ENCODE results near the gene PWWP2B.

PWWP2B gene

DNA sequence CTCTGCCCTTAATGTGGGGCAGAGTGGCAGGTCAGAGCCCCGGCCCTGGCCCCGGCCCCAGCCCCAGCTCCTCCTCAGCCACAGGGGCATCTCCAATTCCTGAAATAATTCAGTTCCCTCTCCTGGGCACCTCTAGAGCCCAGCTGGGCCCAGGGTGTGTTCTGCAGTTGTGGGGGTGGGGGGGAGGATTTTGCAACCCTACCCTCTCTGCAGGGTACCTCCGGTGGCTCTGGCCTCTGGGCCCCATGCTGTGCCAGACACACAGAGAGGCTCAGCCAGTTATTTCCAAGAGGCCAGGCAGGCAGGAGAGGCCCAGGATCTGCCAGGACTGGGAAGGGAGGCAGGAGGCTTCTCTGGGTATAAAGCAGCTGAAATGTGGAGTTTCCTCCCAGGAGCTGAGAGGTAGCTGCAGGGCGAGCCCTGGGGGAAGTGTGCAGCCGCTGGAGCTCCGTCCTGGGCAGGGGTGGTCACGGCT lies 47.9 kb downstream of the PWWP2B start:
- H3K4me1 ChIP-seq (ENCODE audit: control insufficient read depth, insufficient read depth, low read length), result peaks cover 26% of the 10 kb centered on the region

DNA sequence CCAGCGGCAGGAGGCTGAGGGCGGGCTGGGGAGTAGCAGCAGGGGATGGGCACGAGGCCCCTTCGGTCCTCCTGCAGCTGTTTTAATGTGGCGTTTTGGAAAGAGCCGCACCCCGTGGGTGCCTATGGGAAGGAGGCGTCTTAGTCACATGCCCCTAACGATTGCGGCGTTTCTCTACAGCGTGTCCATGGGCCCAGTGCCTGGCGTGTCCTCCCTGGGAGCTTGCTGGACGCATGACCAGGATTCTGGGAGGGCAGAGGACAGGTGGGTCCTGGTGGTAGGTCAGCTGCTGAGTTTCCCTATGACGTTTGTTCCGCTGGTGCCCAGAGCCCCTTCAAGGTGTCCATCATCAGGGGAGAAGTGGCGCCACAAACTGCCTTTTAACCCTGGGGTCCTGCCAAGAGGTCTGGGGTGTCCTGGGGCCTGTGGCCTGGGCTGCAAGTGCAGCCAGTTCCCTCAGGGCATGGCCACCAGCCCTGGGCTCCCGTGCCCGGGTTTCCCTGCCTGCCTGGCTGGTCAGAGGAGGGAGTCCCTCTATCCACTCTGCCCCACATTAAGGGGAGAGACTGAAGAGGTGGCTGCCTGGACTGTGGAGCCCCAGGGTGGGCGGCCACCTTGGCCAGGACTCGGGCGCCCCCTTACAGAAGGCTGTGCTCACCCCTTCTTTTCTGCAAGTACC lies 48.7 kb downstream of the PWWP2B start:
- Histone ChIP-seq H3K4me1 (ENCODE audit: control insufficient read depth, insufficient read depth, low read length) (peaks cover 26% of the 10 kb centered on the region), H3K9me3 (replicated peaks; ENCODE audit: low read length) (peaks cover 3% of the 10 kb centered on the region), H3K4me2 (ENCODE audit: low read length) (no peak overlapping the region), H3K4me3 (ENCODE audit: low read length) (no peak overlapping the region), H3K27me3 (ENCODE audit: control insufficient read depth, insufficient read depth, low read length) (no peaks in the 10 kb centered on the region), H3K36me3 (ENCODE audit: insufficient read depth, low read length) (no peaks in the 10 kb centered on the region), H3K9ac (ENCODE audit: low read depth, low read length) (no peak overlapping the region)

More for the DNA sequence above, 47.9 kb downstream of the PWWP2B start:
- Histone ChIP-seq H3K27me3 (ENCODE audit: control insufficient read depth, insufficient read depth, low read length) (no peaks in the 10 kb centered on the region), H3K9me3 (replicated peaks; ENCODE audit: low read length) (peaks cover 3% of the 10 kb centered on the region), H3K4me2 (ENCODE audit: low read length) (no peak overlapping the region), H3K4me3 (ENCODE audit: low read length) (no peak overlapping the region), H3K36me3 (ENCODE audit: insufficient read depth, low read length) (no peaks in the 10 kb centered on the region), H3K9ac (ENCODE audit: low read depth, low read length) (no peak overlapping the region)

DNA sequence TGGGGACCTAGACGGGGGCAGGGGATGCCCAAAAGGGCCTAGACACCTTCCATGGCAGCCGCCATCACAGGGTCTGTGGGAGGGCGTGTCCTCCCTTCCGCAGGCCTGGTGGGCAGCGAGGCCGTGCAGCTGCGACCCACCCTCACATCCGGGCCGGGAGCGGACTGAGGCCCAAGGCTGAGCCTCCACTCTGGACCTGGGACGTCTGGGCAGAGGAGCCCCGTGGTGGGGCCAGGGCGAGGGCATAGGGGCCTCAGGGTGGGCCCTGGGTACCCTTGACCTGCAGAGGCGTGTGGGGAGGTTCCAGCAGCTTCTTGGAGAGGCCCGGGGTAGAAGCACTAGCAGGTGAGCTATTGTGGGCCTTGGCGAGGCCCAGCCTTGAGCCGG lies 49.2 kb downstream of the PWWP2B start:
- peaks cover 26% of the 10 kb centered on the region for H3K4me1 ChIP-seq (ENCODE audit: control insufficient read depth, insufficient read depth, low read length)
- H3K9me3 ChIP-seq (replicated peaks; ENCODE audit: low read length), result peaks cover 3% of the 10 kb centered on the region
- no peaks in the 10 kb centered on the region for H3K36me3 ChIP-seq (ENCODE audit: insufficient read depth, low read length)
- no peak overlapping the region for H3K4me2 ChIP-seq (ENCODE audit: low read length)
- H3K4me3 ChIP-seq (ENCODE audit: low read length), result no peak overlapping the region
- H3K27me3 ChIP-seq (ENCODE audit: control insufficient read depth, insufficient read depth, low read length), result no peaks in the 10 kb centered on the region
- H3K9ac ChIP-seq (ENCODE audit: low read depth, low read length), result no peak overlapping the region

DNA sequence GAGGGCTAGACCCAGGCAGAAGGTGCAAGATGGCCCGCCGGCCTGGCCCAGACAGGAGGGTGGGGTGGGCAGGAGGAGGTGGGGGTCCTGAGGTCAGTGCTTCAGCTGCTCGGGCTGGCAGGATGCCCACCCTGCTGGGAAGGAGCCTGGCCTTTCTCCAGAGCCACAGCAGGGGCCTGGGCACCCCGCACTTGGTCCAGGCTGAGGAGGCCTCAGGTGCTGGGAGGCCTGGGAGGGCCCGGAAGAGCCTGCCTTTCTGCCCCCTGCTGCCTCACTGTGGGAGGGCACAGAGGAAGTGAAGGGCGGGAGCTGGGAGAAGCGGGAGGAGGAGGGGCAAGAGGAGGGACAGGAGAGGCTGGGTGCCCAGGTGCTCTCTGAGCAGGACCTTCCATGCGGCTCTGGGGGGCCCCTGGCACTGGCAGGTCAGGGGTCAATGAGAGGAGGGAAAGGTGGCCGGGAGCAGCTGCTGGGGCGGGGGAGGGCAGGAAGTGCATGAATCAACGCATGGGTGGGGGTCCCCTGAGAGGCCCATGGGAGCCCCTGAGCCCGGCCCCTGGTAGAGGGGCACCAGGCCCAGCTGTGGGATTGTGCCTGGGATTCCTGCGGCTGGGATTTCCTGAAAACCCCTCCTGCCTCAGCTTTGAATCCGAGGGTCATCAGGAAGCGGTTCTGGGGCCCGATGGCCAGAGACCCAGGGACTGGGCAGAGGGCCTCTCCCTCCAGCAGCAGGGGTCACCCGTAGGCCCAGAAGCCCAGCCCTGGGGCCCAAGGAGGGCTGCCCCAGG lies 49.9 kb downstream of the PWWP2B start:
- Histone ChIP-seq H3K4me2 (ENCODE audit: low read length) (no peak overlapping the region), H3K36me3 (ENCODE audit: insufficient read depth, low read length) (no peaks in the 10 kb centered on the region), H3K4me3 (ENCODE audit: low read length) (no peak overlapping the region), H3K9me3 (replicated peaks; ENCODE audit: low read length) (peaks cover 2% of the 10 kb centered on the region), H3K4me1 (ENCODE audit: control insufficient read depth, insufficient read depth, low read length) (peaks cover 26% of the 10 kb centered on the region), H3K9ac (ENCODE audit: low read depth, low read length) (peak overlapping the region; percentile 26), H3K27me3 (ENCODE audit: control insufficient read depth, insufficient read depth, low read length) (no peaks in the 10 kb centered on the region)

DNA sequence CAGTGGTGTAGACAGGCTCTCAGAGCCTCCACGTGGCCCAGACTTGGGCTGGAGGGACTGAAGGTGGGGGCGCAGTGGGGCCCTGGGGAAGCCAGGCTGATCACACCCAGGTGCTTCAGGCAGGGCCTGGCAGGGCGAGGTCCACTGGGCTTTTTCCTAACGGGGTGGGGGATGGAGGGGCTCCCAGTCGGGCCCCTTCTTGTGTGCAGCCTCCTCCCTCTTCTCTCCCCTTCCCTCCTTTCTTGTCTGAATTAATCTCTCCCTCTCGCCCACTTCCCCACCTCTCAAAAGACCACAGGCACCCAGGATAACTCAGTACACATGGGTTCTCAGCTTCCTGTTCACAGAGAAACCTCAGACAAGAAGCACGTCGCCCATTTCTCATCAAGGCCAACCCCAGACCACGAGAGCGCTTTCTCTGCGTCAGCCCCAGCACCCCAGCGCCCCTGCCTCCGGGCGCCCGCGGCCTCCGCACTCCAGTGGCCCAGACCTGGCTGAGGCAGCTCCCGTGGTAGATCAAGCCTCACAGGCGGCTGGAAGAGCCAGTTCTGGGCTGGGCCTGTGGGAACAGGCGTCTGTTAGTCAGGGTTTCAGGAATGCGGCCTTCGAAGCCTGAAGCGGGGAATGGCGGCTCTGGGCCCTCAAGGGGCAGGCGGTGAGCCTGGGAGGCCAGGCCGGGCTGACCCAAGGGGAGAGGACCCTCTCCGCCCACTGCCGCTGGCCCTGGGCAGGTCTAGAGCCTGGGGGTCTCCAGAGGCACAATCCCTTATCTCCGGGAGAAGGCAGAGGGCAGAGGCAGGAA lies 50.6 kb downstream of the PWWP2B start:
- Histone ChIP-seq H3K4me1 (ENCODE audit: control insufficient read depth, insufficient read depth, low read length) (peaks cover 26% of the 10 kb centered on the region), H3K9me3 (replicated peaks; ENCODE audit: low read length) (no peaks in the 10 kb centered on the region), H3K4me2 (ENCODE audit: low read length) (no peak overlapping the region), H3K36me3 (ENCODE audit: insufficient read depth, low read length) (no peaks in the 10 kb centered on the region), H3K9ac (ENCODE audit: low read depth, low read length) (peak overlapping the region; percentile 66), H3K4me3 (ENCODE audit: low read length) (no peak overlapping the region), H3K27me3 (ENCODE audit: control insufficient read depth, insufficient read depth, low read length) (no peaks in the 10 kb centered on the region)

DNA sequence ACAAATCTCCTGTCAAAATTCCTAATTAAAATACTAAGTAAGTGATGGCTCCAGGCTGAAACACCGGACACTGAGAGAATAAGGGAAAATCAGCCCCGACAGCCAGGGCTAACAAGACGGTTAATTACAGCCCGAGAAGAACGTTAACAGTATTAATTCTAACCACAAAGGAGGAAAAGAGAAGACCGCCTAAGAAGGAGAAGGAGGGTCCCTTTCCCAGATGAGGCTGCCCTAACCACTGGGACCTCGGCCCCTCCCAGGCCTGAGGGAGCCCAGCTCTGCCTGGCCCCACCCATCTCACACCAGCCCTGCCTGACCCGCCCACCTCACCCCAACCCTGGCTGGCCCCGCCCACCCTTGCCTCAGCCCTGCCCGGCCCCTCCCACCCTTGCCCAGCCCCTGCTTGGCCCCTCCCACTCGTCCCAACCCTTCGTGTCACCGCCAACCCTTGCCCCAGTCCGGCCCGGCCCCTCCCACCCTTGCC lies 51.3 kb downstream of the PWWP2B start:
- no peak overlapping the region for H3K4me3 ChIP-seq (ENCODE audit: low read length)
- H3K27me3 ChIP-seq (ENCODE audit: control insufficient read depth, insufficient read depth, low read length), result no peaks in the 10 kb centered on the region
- H3K36me3 ChIP-seq (ENCODE audit: insufficient read depth, low read length), result no peaks in the 10 kb centered on the region
- peaks cover 31% of the 10 kb centered on the region for H3K4me1 ChIP-seq (ENCODE audit: control insufficient read depth, insufficient read depth, low read length)
- no peaks in the 10 kb centered on the region for H3K9me3 ChIP-seq (replicated peaks; ENCODE audit: low read length)
- peak overlapping the region; percentile 66 for H3K9ac ChIP-seq (ENCODE audit: low read depth, low read length)
- no peak overlapping the region for H3K4me2 ChIP-seq (ENCODE audit: low read length)

DNA sequence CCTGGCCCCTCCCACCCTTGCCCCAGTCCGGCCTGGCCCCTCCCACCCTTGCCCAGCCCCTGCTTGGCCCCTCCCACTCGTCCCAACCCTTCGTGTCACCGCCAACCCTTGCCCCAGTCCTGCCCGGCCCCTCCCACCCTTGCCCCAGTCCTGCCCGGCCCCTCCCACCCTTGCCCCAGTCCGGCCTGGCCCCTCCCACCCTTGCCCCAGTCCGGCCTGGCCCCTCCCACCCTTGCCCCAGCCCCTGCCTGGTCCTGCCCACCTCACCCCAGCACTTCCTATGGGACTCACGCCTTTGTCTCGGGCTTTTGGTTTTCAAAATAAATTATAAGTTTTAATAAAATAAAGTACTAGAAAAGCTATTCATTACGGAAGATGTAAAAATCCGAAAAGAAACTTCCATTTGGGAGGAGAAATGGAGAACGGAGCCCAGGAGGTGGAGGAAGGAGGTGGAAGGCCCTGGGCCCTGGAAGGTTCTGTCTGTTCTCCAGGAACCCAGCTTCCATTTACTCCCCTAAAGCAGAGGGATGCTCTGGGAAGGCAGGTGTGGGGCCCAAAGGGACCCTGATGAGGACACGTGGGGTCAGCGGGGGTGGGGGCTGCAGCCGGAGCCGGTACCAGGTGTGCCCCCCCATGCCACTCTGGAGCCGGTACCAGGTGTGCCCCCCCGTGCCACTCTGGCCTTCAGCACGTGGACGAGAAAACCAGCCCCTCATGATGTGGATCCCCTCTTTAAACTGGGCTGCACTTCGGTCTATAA lies 52.2 kb downstream of the PWWP2B start:
- Histone ChIP-seq H3K4me2 (ENCODE audit: low read length) (no peak overlapping the region), H3K4me3 (ENCODE audit: low read length) (no peak overlapping the region), H3K36me3 (ENCODE audit: insufficient read depth, low read length) (no peaks in the 10 kb centered on the region), H3K9ac (ENCODE audit: low read depth, low read length) (no peak overlapping the region), H3K9me3 (replicated peaks; ENCODE audit: low read length) (no peaks in the 10 kb centered on the region), H3K27me3 (ENCODE audit: control insufficient read depth, insufficient read depth, low read length) (no peaks in the 10 kb centered on the region), H3K4me1 (ENCODE audit: control insufficient read depth, insufficient read depth, low read length) (peaks cover 33% of the 10 kb centered on the region)

DNA sequence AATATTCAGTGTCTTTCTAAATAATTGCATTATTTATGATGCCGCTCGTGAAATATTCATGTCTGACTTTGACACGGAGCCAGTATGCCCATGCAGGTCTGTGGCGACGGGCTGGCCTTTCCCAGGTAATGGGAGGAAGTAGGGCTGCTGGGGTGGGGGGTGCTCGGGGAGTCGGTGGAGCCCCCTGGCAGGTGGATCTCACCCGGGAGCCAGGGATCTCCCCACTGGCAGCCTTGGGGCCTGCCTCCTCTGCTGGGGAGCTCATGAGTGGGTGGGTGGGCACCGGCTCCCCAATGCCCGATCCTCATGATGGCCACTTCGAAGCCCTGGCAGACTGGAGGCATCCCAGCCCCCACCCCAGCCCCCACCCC lies 52.8 kb downstream of the PWWP2B start:
- Histone ChIP-seq H3K36me3 (ENCODE audit: insufficient read depth, low read length) (no peaks in the 10 kb centered on the region), H3K4me3 (ENCODE audit: low read length) (no peak overlapping the region), H3K9ac (ENCODE audit: low read depth, low read length) (no peak overlapping the region), H3K4me1 (ENCODE audit: control insufficient read depth, insufficient read depth, low read length) (peaks cover 33% of the 10 kb centered on the region), H3K4me2 (ENCODE audit: low read length) (no peak overlapping the region), H3K27me3 (ENCODE audit: control insufficient read depth, insufficient read depth, low read length) (no peaks in the 10 kb centered on the region), H3K9me3 (replicated peaks; ENCODE audit: low read length) (no peaks in the 10 kb centered on the region)

DNA sequence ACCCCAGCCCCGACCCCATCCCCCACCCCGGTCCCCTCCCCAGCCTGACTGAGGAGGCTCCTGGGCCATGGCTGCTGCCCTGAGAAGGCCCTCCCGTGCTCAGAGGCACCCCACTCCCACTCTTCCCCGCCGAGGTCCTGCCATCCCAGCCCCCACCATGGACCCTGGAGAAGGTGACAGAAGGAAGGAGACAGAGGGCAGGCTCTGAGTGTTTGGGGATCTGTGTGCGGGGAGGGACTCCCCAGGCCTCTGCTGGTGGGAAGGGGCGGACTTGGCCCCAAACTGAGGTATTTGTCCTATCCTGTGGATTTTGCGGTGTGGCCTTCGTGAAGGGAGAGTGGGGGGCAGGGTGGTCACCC lies 53.4 kb downstream of the PWWP2B start:
- Histone ChIP-seq H3K9ac (ENCODE audit: low read depth, low read length) (no peak overlapping the region), H3K4me2 (ENCODE audit: low read length) (no peak overlapping the region), H3K4me1 (ENCODE audit: control insufficient read depth, insufficient read depth, low read length) (peaks cover 27% of the 10 kb centered on the region), H3K27me3 (ENCODE audit: control insufficient read depth, insufficient read depth, low read length) (no peaks in the 10 kb centered on the region), H3K36me3 (ENCODE audit: insufficient read depth, low read length) (no peaks in the 10 kb centered on the region), H3K4me3 (ENCODE audit: low read length) (no peak overlapping the region), H3K9me3 (replicated peaks; ENCODE audit: low read length) (no peaks in the 10 kb centered on the region)

DNA sequence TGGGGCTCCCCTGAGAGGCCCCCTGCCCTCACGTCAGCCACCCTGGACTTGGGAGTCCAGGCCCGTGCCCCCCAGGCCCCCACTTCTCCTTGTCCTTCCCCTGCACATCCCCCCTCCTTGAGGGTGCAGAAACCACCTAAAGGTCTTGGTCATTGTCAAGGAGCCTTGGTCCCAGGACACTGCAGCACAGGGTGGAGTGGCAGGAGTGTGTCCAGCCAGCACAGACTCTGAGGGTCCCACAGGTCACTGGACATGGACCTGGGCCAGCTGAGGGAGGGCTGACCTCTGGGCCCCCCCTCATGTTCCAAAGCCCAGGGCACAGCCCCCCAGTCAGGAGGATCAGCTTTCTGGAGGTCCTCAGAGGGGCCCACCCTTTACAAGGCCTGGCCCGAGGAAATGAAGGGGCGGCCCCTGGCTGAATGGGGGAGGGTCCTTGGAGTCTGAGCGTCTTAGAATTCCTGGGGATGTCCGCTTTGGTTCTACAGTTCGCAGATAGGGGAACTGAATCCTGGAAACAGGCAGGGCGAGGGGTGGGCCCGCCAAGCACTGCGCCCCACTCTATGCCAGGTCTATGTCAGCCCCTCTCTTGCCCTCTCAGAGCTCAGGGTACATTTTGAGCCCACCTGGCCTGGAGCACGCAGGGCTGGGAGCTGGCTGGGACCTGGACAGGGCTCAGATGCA lies 54.0 kb downstream of the PWWP2B start:
- H3K4me3 ChIP-seq (ENCODE audit: low read length), result no peak overlapping the region
- H3K4me2 ChIP-seq (ENCODE audit: low read length), result no peak overlapping the region
- no peak overlapping the region for H3K9ac ChIP-seq (ENCODE audit: low read depth, low read length)
- H3K27me3 ChIP-seq (ENCODE audit: control insufficient read depth, insufficient read depth, low read length), result no peaks in the 10 kb centered on the region
- no peaks in the 10 kb centered on the region for H3K36me3 ChIP-seq (ENCODE audit: insufficient read depth, low read length)
- H3K4me1 ChIP-seq (ENCODE audit: control insufficient read depth, insufficient read depth, low read length), result peaks cover 24% of the 10 kb centered on the region
- H3K9me3 ChIP-seq (replicated peaks; ENCODE audit: low read length), result no peaks in the 10 kb centered on the region
